NT2/D1 (cell line): ENCODE results near the gene ZNF536.

Source experiments
- SUZ12 ChIP-seq: IDR thresholded peaks from 2 replicates; pipeline ENCODE4 v1.6.1; 2011; ENCODE audit not compliant: insufficient read length, insufficient read depth; ENCODE audit errors: extremely low read depth
- YY1 ChIP-seq: IDR thresholded peaks from 2 replicates; pipeline ENCODE4 v1.6.1; 2011; ENCODE audit not compliant: insufficient read length, insufficient read depth
- ZNF274 ChIP-seq: IDR thresholded peaks from 2 replicates; pipeline ENCODE4 v1.6.1; 2011; ENCODE audit warnings: mild to moderate bottlenecking, low read depth, low read length

DNA sequence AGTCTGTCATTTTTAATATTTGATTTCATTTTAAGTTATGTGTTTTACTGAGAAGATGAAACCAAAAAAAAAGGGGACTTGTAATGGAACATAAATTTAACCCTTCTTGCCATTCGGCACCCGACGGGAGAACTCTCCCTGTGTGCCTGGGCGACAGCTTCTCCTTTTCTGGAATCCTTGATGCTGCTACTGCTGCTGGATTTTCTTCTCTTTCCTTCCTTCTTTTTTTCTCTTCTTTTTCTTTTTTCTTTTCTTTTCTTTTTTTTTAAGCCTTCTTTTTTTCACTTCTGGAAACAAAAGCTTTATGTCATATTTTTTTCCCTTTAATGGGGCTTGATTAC lies 11.1 kb upstream of the ZNF536 start:
- TF ChIP-seq SUZ12 (no peak), YY1 (no peak), ZNF274 (no peak)
